Skeletal muscle tissue (tissue), 4 donors: ENCODE measurements around the gene POTEM. TPM values are rescaled to one million over a fixed set of nuclear protein-coding genes. Genes with fewer than 3 reads are reported as not detected.
"Not testable (repeated sequence)": the region's sequence is repeated elsewhere in the genome, so short reads cannot be mapped to it uniquely, and the experiment has no call there.

ENCODE experiments used
- H3K27ac ChIP-seq: one replicate; pipeline ENCODE4 v1.7.0; 2013; ENCODE audit warnings: mild to moderate bottlenecking, low read depth, low read length, inconsistent platforms
- H3K27me3 ChIP-seq, 3 donors: one replicate each; pipeline ENCODE4 v1.7.0; 2013; ENCODE audit warnings: low read length in 3 of 3; ENCODE audit not compliant: control insufficient read depth in 3 of 3, insufficient read depth in 3 of 3
- H3K36me3 ChIP-seq, 3 donors: one replicate each; pipeline ENCODE4 v1.7.0; 2013; ENCODE audit warnings: low read length in 3 of 3; ENCODE audit not compliant: control insufficient read depth in 3 of 3, insufficient read depth in 3 of 3
- H3K4me1 ChIP-seq, 3 donors: one replicate each; pipeline ENCODE4 v1.7.0; 2013; ENCODE audit warnings: low read length in 3 of 3, mild to moderate bottlenecking in 3 of 3; ENCODE audit not compliant: control insufficient read depth in 3 of 3, insufficient read depth in 3 of 3
- H3K4me3 ChIP-seq, 3 donors: one replicate each; pipeline ENCODE4 v1.7.0; 2013; ENCODE audit warnings: low read length in 3 of 3
- H3K9ac ChIP-seq, 3 donors: one replicate each; pipeline ENCODE4 v1.7.0; 2013; ENCODE audit warnings: low read length in 3 of 3, mild to moderate bottlenecking in 3 of 3, moderate library complexity in 2 of 3, low read depth in 1 of 3
- H3K9me3 ChIP-seq, 3 donors: one replicate each; pipeline ENCODE4 v1.7.0; 2013; ENCODE audit warnings: low read length in 3 of 3; ENCODE audit not compliant: control insufficient read depth in 3 of 3
- total RNA-seq: library from RNA; depleted of rRNA; stranded (reverse); fragments of >200 nt; gene quantifications from one replicate; pipeline ENCODE4 v1.2.3, GENCODE V29; 2014
- donor health status: Osteomylitis.

The POTEM gene
- total RNA-seq = not detected

- not testable (repeated sequence) for H3K27ac ChIP-seq, H3K9me3 ChIP-seq, H3K36me3 ChIP-seq, H3K9ac ChIP-seq, H3K27me3 ChIP-seq, H3K4me1 ChIP-seq, H3K4me3 ChIP-seq
Observed at GRCh38 chr14:18967134-18967533, at the start of gene POTEM. TSS of gene POTEM (plus strand) at chr14:18967434. CDS start at chr14:18967486, 52 bp downstream.

GRCh38 chr14:18918345-18918744 lies 48.9 kb upstream of the POTEM start:
- not testable (repeated sequence) for H3K27me3 ChIP-seq, H3K4me1 ChIP-seq, H3K9me3 ChIP-seq, H3K4me3 ChIP-seq, H3K36me3 ChIP-seq, H3K9ac ChIP-seq, H3K27ac ChIP-seq

- H3K27ac ChIP-seq, H3K27me3 ChIP-seq, H3K4me1 ChIP-seq, H3K9ac ChIP-seq, H3K36me3 ChIP-seq, H3K9me3 ChIP-seq, H3K4me3 ChIP-seq: not testable (repeated sequence)
Observed at GRCh38 chr14:18920052-18920451, 47.2 kb upstream of the POTEM start.

GRCh38 chr14:18921055-18921701 lies 46.1 kb upstream of the POTEM start:
- H3K27ac ChIP-seq, H3K4me1 ChIP-seq, H3K9me3 ChIP-seq, H3K36me3 ChIP-seq, H3K9ac ChIP-seq, H3K4me3 ChIP-seq, H3K27me3 ChIP-seq: not testable (repeated sequence)

GRCh38 chr14:18936848-18937247 lies 30.4 kb upstream of the POTEM start:
- H3K9me3 ChIP-seq, H3K27me3 ChIP-seq, H3K36me3 ChIP-seq, H3K4me1 ChIP-seq, H3K27ac ChIP-seq, H3K4me3 ChIP-seq, H3K9ac ChIP-seq: not testable (repeated sequence)

- not testable (repeated sequence) for H3K9me3 ChIP-seq, H3K9ac ChIP-seq, H3K27ac ChIP-seq, H3K4me3 ChIP-seq, H3K27me3 ChIP-seq, H3K36me3 ChIP-seq, H3K4me1 ChIP-seq
Observed at GRCh38 chr14:18938733-18939132, 28.5 kb upstream of the POTEM start.

- H3K4me1 ChIP-seq, H3K36me3 ChIP-seq, H3K27ac ChIP-seq, H3K9ac ChIP-seq, H3K27me3 ChIP-seq, H3K9me3 ChIP-seq, H3K4me3 ChIP-seq: not testable (repeated sequence)
Observed at GRCh38 chr14:18949939-18950338, 17.3 kb upstream of the POTEM start.

GRCh38 chr14:18953085-18953484 lies 14.1 kb upstream of the POTEM start:
- H3K9me3 ChIP-seq, H3K9ac ChIP-seq, H3K27me3 ChIP-seq, H3K4me3 ChIP-seq, H3K27ac ChIP-seq, H3K4me1 ChIP-seq, H3K36me3 ChIP-seq: not testable (repeated sequence)

GRCh38 chr14:18955816-18956215 lies 11.4 kb upstream of the POTEM start:
- H3K9me3 ChIP-seq, H3K4me3 ChIP-seq, H3K4me1 ChIP-seq, H3K27ac ChIP-seq, H3K9ac ChIP-seq, H3K36me3 ChIP-seq, H3K27me3 ChIP-seq: not testable (repeated sequence)

- H3K27me3 ChIP-seq, H3K27ac ChIP-seq, H3K36me3 ChIP-seq, H3K9ac ChIP-seq, H3K4me1 ChIP-seq, H3K9me3 ChIP-seq, H3K4me3 ChIP-seq: not testable (repeated sequence)
Observed at GRCh38 chr14:18961576-18961975, 5.7 kb upstream of the POTEM start.

GRCh38 chr14:18962143-18962542 lies 5.1 kb upstream of the POTEM start:
- not testable (repeated sequence) for H3K4me1 ChIP-seq, H3K27me3 ChIP-seq, H3K27ac ChIP-seq, H3K4me3 ChIP-seq, H3K36me3 ChIP-seq, H3K9ac ChIP-seq, H3K9me3 ChIP-seq
